Posterior vena cava (tissue), 2 donors: Measurements from ENCODE around the gene ZNF493. TPM values are rescaled to one million over a fixed set of nuclear protein-coding genes. Genes with fewer than 3 reads are reported as not detected.

ENCODE experiments used
- DNase-seq: peaks from one replicate; pipeline ENCODE4 v3.0.0-alpha.2; 2020; ENCODE audit warnings: low spot score
- intact Hi-C, 2 donors: fragments of 100-400 bp; cut with DNase I; formaldehyde crosslinking; loops; one replicate each; pipeline versions ENCODE4 v1.14.1 to v1.14.2; 2022 to 2023
- long read RNA-seq, 2 donors: library from polyadenylated mRNA; unstranded; transcript quantifications; one replicate each; pipeline ENCODE4 v2.0.0, GENCODE V29; 2020 to 2021
- total RNA-seq, 2 donors: library from RNA; stranded (reverse); fragmentation: NEBNext Ultra II Directional; extraction: Animal tissue kit (Norgen Biotek cat#: 25700); gene quantifications; one replicate each; pipeline ENCODE4 v1.2.1, GENCODE V29; 2021
- donor health status: DM: yes; HTN: yes; CAD: no.
- donor health status: DM: yes; HTN: yes; CAD: no.

The ZNF493 gene
- total RNA-seq = 10 to 100 TPM; 15.1 to 16.2 TPM
- long read RNA-seq, donor 1 = 0 reads
- long read RNA-seq, donor 2, partial matches to known transcripts = 0 of 4 reads
- long read RNA-seq, donor 2, other reads (novel, unspliced or antisense) = 0 of 4 reads

DNA sequence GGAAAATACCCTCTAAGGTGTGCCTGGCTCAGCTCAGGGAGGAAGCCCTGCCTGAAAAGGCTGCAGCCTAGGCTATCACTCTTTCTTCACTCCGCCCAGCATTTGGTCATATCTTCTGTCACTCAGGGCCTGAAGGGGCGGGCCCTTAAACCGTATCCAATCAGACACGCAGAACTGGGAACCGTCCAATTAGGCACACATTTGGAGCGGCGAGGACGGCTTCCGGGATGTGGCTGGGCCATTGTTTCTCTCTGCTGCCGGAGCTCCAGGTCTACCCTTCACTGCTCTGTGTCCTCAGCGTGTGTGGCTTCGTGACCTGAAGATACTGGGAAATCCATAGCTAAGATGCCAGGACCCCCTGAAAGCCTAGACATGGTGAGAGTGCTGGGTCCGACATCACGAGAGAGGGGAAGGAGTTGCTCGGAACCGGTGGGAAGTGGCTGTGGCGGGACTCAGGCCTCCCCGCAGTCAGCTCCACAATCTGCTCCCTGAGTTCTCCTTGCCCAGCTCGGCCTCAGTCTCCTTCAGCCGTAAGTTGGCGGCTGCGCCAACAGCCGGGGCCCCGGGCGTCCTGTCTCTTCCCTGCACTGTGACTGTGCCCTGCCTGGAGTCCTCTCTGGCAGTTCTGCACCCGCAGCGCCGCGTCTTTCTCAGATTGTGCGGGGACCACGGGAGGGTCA, at the start of gene ZNF493:
Gene ZNF493, plus strand, starts transcription at position 241 of the 680 bp plus-strand sequence. Its CDS starts 105 bp downstream, at position 346.
- DNase-seq = peak; percentile 97
- intact Hi-C loops = no loop called here

GRCh38 chr19:21352830-21353229, 44.1 kb upstream of the ZNF493 start:
- intact Hi-C loops = no loop called here
- no peak for DNase-seq

DNA sequence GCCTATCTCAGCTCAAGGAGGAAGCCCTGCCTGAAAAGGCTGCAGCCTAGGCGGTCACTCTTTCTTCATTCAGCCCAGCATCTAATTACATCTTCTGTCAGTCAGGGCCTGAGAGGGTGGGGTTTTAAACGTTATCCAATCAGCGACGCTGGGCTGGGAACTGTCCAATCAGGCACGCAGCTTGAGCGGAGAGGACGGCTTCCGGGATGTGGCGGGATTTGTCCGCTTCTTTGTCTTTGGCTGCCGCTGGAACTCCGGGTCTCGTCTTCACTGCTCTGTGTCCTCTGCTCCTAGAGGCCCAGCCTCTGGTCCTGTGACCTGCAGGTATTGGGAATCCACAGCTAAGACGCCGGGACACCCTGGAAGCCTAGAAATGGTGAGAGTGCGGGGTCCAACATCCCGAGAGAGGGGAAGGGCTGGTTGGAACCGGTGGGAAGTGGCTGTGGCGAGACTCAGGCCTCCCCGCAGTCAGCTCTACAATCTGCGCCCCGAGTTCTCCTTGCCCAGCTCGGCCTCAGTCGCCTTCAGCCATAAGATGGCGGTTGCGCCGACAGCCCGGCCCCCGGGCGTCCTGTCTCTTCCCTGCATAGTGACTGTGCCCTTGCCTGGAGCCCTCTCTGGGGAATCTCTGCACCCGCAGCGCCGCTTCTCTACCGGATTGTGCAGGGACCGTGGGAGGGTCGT, 38.0 kb upstream of the ZNF493 start, which contains the start of gene ZNF738:
Gene ZNF738, plus strand, starts transcription at position 233 of the 684 bp plus-strand sequence. Its CDS starts 141 bp downstream, at position 374.
- intact Hi-C loops = no loop called here
- peak; percentile 97 for DNase-seq

DNA sequence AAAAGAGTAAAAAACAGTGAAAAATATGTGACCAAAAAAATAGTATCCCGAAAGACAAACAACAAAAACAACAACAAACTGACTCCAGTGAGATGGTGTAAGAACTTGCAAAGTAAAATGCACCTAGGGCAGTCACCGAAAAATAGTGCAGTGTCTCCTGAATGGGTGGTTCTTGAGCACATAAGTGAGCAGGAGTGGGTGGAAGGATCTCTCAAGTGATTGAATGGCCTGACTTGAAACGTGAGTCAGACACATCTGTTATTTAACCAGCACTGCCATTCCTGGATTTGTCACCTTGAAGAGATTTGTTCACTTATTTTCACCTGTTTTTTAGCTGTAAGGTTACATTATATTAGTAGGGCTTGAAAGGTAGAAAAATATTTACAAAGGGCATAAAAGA, 34.6 kb upstream of the ZNF493 start:
- DNase-seq = no peak
- intact Hi-C loops = no loop called here

DNA sequence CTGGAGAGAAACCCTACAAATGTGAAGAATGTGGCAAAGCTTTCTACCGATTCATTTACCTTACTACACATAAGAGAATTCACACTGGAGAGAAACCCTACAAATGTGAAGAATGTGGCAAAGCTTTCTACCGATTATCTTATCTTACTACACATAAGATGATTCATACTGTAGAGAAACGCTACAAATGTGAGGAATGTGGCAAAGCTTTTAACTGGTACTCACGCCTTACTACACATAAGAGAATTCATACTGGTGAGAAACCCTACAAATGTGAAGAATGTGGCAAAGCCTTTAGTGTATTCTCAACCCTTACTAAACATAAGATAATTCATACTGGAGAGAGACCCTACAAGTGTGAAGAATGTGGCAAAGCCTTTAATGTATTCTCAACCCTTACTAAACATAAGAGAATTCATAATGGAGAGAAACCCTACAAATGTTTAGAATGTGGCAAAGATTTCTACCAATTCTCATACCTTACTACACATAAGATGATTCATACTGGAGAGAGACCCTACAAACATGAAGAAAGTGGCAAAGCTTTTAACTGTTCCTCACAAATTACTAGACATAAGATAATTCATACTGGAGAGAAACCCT, 12.9 kb upstream of the ZNF493 start:
- intact Hi-C loops = no loop called here
- DNase-seq = no peak

DNA sequence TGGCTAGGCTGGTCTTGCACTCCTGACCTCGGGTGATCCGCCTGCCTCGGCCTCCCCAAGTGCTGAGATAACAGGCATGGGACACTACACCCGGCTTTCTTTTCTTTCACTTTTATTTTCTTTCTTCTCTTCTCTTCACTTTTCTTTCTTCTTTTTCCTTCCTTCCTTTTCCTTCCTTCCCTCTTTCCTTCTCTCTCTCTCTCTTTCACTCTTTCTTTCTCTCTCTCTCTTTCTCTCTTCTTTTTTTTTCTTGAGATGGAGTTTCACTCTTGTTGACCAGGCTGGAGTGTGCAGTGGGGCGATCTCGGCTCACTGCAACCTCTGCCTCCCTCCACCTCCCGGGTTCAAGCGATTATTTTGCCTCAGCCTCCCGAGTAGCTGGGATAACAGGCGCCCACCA, 812 bp upstream of the ZNF493 start:
- intact Hi-C loops = no loop called here

DNA sequence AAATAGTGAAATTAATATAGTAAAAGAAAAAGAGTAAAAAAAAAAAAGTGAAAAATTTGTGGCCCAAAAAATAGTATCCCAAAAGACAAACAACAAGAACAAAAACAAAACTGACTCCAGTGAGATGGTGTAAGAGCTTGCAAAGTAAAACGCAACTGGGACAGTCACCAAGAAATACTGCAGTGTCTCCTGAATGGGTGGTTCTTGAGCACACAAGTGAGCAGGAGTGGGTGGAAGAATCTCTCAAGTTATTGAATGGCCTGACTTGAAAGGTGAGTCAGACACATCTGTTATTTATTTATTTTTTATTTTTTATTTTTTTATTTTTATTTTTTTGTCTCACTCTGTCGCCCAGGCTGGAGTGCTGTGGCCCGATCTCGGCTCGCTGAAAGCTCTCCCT, 1.9 kb downstream of the ZNF493 start:
- DNase-seq = no peak
- intact Hi-C loops = no loop called here

More for the DNA sequence above, 812 bp upstream of the ZNF493 start:
- DNase-seq = no peak

DNA sequence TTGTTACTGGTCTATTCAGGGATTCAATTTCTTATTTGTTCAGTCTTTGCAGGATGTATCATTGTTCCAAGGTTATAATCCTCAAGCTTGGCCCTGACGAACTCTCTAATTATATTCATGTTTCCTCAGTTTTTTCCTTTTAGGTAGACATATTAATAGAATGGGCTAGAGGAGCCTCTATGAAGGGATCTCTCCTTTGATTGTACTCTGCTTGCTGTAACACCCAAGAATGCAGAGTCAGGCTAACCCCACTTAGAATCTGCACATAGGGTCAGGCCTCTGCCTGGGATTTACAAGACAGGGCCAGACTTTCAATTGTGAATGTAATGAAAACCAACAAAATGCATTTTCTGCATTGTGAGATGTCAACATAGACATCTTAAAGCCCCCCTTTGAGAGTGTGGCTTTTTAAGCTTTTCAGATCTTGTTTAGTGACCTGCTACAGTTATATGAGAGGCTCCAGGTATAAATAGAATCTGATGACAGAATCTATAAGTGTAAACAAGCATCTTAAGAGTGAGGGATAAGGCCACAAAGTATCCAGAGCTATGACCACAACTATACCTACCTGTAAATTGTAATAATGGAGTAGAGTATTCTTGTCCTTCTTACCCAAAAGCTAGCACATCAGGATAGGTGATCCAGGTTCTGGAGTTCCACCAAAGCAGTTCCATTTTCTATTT, 5.5 kb downstream of the ZNF493 start:
- no peak for DNase-seq
- intact Hi-C loops = no loop called here

GRCh38 chr19:21410166-21410565, 13.2 kb downstream of the ZNF493 start:
- no peak for DNase-seq
- intact Hi-C loops = no loop called here

DNA sequence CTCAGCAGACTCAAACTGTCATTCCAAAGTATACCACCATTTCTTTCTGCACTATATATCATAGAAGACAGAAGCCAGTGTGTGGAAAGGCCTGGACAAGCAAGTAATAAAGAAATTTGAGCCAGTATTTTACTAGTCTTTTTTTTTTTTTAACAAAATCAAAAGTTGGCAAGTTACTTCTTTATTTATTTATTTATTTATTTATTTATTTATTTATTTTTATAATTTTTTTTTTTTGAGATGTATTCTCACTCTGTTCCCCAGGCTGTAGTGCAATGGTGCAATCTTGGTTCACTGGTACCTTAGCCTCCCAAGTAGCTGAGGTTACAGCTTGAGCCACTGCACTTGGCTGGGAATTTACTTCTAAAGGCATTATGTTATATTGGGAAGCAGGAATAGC, 25.3 kb downstream of the ZNF493 start:
- no peak for DNase-seq
- intact Hi-C loops = no loop called here

DNA sequence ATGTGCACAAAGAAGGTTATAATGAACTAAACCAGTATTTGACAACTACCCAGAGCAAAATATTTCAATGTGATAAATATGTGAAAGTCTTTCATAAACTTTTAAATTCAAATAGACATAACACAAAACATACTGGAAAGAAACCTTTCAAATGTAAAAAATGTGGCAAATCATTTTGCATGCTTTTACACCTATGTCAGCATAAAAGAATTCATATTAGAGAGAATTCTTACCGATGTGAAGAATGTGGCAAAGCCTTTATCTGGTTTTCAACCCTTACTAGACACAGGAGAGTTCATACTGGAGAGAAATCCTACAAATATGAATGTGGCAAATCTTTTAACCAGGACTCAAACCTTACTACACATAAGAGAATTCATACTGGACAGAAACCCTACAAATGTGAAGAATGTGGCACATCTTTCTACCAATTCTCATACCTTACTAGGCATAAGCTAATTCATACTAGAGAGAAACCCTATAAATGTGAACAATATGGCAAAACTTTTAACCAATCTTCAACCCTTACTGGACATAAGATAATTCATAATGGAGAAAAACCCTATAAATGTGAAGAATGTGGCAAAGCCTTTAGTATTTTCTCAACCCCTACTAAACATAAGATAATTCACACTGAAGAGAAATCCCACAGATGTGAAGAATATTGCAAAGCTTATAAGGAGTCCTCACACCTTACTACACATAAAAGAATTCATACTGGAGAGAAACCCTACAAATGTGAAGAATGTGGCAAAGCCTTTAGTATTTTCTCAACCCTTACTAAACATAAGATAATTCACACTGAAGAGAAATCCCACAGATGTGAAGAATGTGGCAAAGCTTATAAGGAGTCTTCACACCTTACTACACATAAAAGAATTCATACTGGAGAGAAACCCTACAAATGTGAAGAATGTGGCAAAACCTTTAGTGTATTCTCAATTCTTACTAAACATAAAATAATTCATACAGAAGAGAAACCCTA, 26.4 kb downstream of the ZNF493 start:
- no peak for DNase-seq
- intact Hi-C loops = no loop called here

GRCh38 chr19:21430675-21431074, 33.7 kb downstream of the ZNF493 start:
- no peak for DNase-seq
- intact Hi-C loops = no loop called here

GRCh38 chr19:21432590-21432989, 35.7 kb downstream of the ZNF493 start:
- intact Hi-C loops = no loop called here
- DNase-seq = no peak

DNA sequence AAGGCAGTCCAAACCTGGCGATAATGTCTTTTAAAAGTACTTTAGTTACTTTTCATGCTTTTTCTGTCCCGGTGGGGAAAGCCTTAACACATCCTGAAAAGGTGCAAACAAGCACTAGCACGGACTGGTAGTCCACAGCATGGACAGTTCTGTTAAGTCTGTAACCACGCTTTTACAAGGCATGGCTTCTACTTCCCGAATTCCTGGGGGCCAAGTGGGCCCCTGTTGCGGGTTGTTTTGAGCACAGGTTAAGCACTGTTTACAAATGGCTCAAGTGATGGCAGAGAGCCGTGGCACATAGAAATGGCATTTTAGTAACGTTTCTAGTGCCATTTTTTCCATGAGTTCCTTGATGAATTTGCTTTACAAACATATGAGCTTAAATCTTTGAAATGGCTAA, 37.6 kb downstream of the ZNF493 start:
- intact Hi-C loops = no loop called here

GRCh38 chr19:21434967-21435544, 38.1 kb downstream of the ZNF493 start:
- no peak for DNase-seq

More for the DNA sequence above, 37.6 kb downstream of the ZNF493 start:
- DNase-seq = no peak

GRCh38 chr19:21439201-21439751, 42.3 kb downstream of the ZNF493 start:
- intact Hi-C loops = no loop called here
- DNase-seq = no peak

More at GRCh38 chr19:21434967-21435544, 38.1 kb downstream of the ZNF493 start:
- intact Hi-C loops = no loop called here

GRCh38 chr19:21440321-21440720, 43.4 kb downstream of the ZNF493 start:
- intact Hi-C loops = no loop called here
- DNase-seq = no peak

DNA sequence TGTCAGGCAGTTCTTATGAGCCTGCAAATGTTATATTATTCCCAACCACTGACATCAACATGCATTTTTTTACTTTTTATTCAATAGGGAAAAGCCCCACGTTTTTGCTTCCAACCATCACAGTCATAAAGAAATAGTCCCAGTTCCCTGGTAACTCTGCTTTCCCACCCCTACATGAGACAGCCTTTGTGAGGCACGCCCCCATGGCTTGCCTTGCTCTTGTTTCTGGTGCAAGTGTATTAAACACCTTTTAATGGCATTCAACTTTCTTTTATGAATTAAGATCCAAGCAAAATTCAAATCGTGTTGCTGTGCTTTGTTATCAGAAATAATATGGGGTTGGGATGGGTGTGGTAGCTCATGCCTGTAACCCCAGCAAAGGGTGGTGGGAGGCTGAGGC, 54.3 kb downstream of the ZNF493 start:
- no peak for DNase-seq
- intact Hi-C loops = no loop called here
